ENCODE results near the gene ALK.

- TF ChIP-seq POLR2A (IDR thresholded peaks at IDR 0.05; ENCODE audit: low read length) (no peak), GATA1 (IDR thresholded peaks at IDR 0.05; ENCODE audit: low read depth, low read length) (no peak)
Measured at GRCh38 chr2:29309090-29310029, 612.0 kb downstream of the ALK start.
